K562 (cell line): Measurements from ENCODE around the gene RXRA. TPM values are rescaled to one million over a fixed set of nuclear protein-coding genes. Genes with fewer than 3 reads are reported as not detected.

Experiments used
- ATAC-seq: fragments of 200-7000 bp; cut with Tn5 transposase; 3 replicates; pipeline ENCODE4 v1.9.1; 2020; ENCODE audit warnings: moderate library complexity
- BruUV-seq: library from RNA; stranded (reverse); fragments of 400-500 nt; replicated peaks from 2 replicates; lab custom pipeline; 2021; lab: Mats Ljungman, UMichigan
- CTCF ChIA-PET: fragments of 300-600 bp; formaldehyde crosslinking; extraction: SDS; loops from one replicate; lab custom pipeline; 2021; ENCODE audit warnings: low intra/inter-chr PET ratio; lab: Yijun Ruan, JAX
- POLR2A ChIA-PET: fragments of 300-600, 350-650 bp; sonication (Branson Sonifier 250); formaldehyde crosslinking; extraction: SDS; loops from one replicate; lab custom pipeline; 2021; ENCODE audit warnings: antibody characterized with exemption, inconsistent platforms; lab: Yijun Ruan, JAX
- DNase-seq, 4 experiments: peaks; one replicate each; pipeline versions ENCODE4 v3.0.0 to v3.0.0-alpha.2; 2011 to 2018; ENCODE audit warnings: low spot score in 3 of 4, mixed read lengths in 3 of 4; ENCODE audit errors: extremely low read depth in 1 of 4
- FAIRE-seq: peaks from 2 replicates; lab custom pipeline; 2011; peaks lifted over from hg19 to GRCh38; lab: Jason Lieb, UNC
- H2AFZ ChIP-seq: 2 replicates; pipeline ENCODE4 v1.6.0; 2011; ENCODE audit warnings: low read depth, low read length, control low read depth, inconsistent platforms
- H3K27ac ChIP-seq: fragments of 200-600 bp; 3 replicates; pipeline ENCODE4 v1.8.0; 2011; ENCODE audit warnings: low read depth, mild to moderate bottlenecking, control low read depth, inconsistent platforms, low read length, moderate library complexity, mixed read lengths; ENCODE audit errors: extremely low read depth
- H3K27me3 ChIP-seq, 2 experiments: fragments of 300-600 bp in 1 of 2; 2 replicates in 1 of 2; 3 replicates in 1 of 2; pipeline versions ENCODE4 v1.6.0 to v1.8.0; 2011; ENCODE audit warnings: inconsistent platforms in 2 of 2, low read length in 2 of 2, mild to moderate bottlenecking in 1 of 2, mixed read lengths in 1 of 2, moderate library complexity in 1 of 2; ENCODE audit not compliant: control insufficient read depth in 2 of 2, insufficient read depth in 2 of 2
- H3K36me3 ChIP-seq: fragments of 300-600 bp; 3 replicates; pipeline ENCODE4 v1.8.0; 2011; ENCODE audit warnings: mild to moderate bottlenecking, low read length, inconsistent platforms; ENCODE audit not compliant: control insufficient read depth, insufficient read depth
- H3K4me1 ChIP-seq, 2 experiments: fragments of 200-600 bp in 1 of 2; replicated peaks in 1 of 2; 2 replicates in 1 of 2; 3 replicates in 1 of 2; pipeline versions ENCODE4 v1.5.1 to v1.8.0; 2011; ENCODE audit warnings: inconsistent platforms in 2 of 2, low read length in 2 of 2, mild to moderate bottlenecking in 1 of 2, mixed read lengths in 1 of 2, moderate library complexity in 1 of 2; ENCODE audit not compliant: control insufficient read depth in 2 of 2, insufficient read depth in 2 of 2
- H3K4me2 ChIP-seq: 2 replicates; pipeline ENCODE4 v1.6.1; 2011; ENCODE audit warnings: low read length, control low read depth, inconsistent platforms, mixed read lengths; ENCODE audit not compliant: insufficient read depth
- H3K4me3 ChIP-seq: fragments of 200-600 bp; sonication (generic), shearing (Covaris generic); 2 replicates; pipeline ENCODE4 v1.5.1; 2016; ENCODE audit warnings: control low read depth, inconsistent platforms
- H3K79me2 ChIP-seq: fragments of 200-600 bp; 3 replicates; pipeline ENCODE4 v1.8.0; 2011; ENCODE audit warnings: low read length, inconsistent platforms; ENCODE audit not compliant: control insufficient read depth, insufficient read depth
- H3K9ac ChIP-seq, 2 experiments: 2 replicates each; pipeline versions ENCODE4 v1.6.0 to v1.6.1; 2011; ENCODE audit warnings: low read depth in 2 of 2, low read length in 2 of 2, control low read depth in 1 of 2, inconsistent platforms in 1 of 2, mild to moderate bottlenecking in 1 of 2, mixed read lengths in 1 of 2; ENCODE audit not compliant: insufficient read depth in 1 of 2
- H3K9me1 ChIP-seq: one replicate; pipeline ENCODE4 v1.6.0; 2011; ENCODE audit warnings: inconsistent platforms, mild to moderate bottlenecking, low read length, moderate library complexity; ENCODE audit not compliant: control insufficient read depth, insufficient read depth
- H3K9me3 ChIP-seq: replicated peaks from 2 replicates; pipeline ENCODE4 v1.5.1; 2011; ENCODE audit warnings: low read depth, low read length, inconsistent platforms; ENCODE audit not compliant: control insufficient read depth, insufficient read depth
- H4K20me1 ChIP-seq: replicated peaks from 2 replicates; pipeline ENCODE4 v1.6.1; 2011; ENCODE audit warnings: low read length, inconsistent platforms, mixed read lengths; ENCODE audit not compliant: control insufficient read depth, insufficient read depth
- BCOR ChIP-seq: fragments of 450-650 bp; IDR thresholded peaks from 2 replicates; pipeline ENCODE4 v1.6.1; 2016
- FOSL1 ChIP-seq: fragments of 200-800 bp; sonication (Bioruptor generic); conservative IDR thresholded peaks from 2 replicates; pipeline ENCODE4 v1.6.1; 2016; ENCODE audit warnings: missing genetic modification characterization, missing compliant biosample characterization
- ZNF146 ChIP-seq: IDR thresholded peaks from one replicate; pipeline ENCODE4 v1.6.1; 2018; ENCODE audit warnings: missing compliant biosample characterization; ENCODE audit not compliant: unreplicated experiment
- WGBS: fragments of 100-300 bp; shearing (Covaris generic); methylation state at CpG from one replicate; pipeline ENCODE4 v1.1.6; 2016; ENCODE audit warnings: low coverage, mixed read lengths; ENCODE audit not compliant: insufficient coverage; ENCODE audit errors: missing lambda C conversion rate; 5-methylcytosine and 5-hydroxymethylcytosine counted together
- in situ Hi-C: fragments of 300-500 bp; cut with MboI; formaldehyde crosslinking; loops from 4 replicates; pipeline ENCODE4 v1.15.0; 2018; ENCODE audit warnings: inconsistent platforms, mixed read lengths
- intact Hi-C: fragments of 100-400 bp; cut with micrococcal nuclease; formaldehyde crosslinking; loops from 2 replicates; pipeline ENCODE4 v1.14.2; 2022
- polyA plus RNA-seq, 8 experiments: library from polyadenylated mRNA; depleted of rRNA in 4 of 8; stranded (reverse) in 5 of 8; unstranded in 3 of 8; fragments of >200 nt; fragmentation: Nextera tagmentation in 2 of 8; fragmentation: Illumina TruSeq in 1 of 8; extraction: Ambion mirVana in 2 of 8; extraction: Trizol in 1 of 8; gene quantifications; 2 replicates each; pipeline versions ENCODE4 v1.2.1 to v1.2.3, GENCODE V29; 2011 to 2014; ENCODE audit warnings: inconsistent platforms in 1 of 8, missing spikeins in 1 of 8
- total RNA-seq, 7 experiments: library from RNA; depleted of rRNA in 6 of 7; stranded (reverse); fragments of >200 nt in 6 of 7; fragmentation: Illumina TruSeq in 2 of 7; extraction: Trizol in 2 of 7; gene quantifications; 2 replicates each; pipeline versions ENCODE4 v1.2.1 to v1.2.3, GENCODE V29; 2011 to 2021; ENCODE audit warnings: low replicate concordance in 1 of 7
- TF ChIP-seq, protein P1 (sequence below): fragments of 200-800 bp; sonication (Bioruptor generic); IDR thresholded peaks from 2 replicates; pipeline ENCODE4 v1.6.1; 2016; ENCODE audit warnings: missing genetic modification characterization, missing compliant biosample characterization
- TF ChIP-seq, protein P2 (sequence below), 2 experiments: IDR thresholded peaks; 2 replicates each; pipeline ENCODE4 v1.6.1; 2012; ENCODE audit warnings: improper control_type of control experiment in 2 of 2, low read depth in 2 of 2, low read length in 2 of 2, borderline replicate concordance in 1 of 2
- TF ChIP-seq, protein P3 (sequence below): fragments of 200-800 bp; sonication (Bioruptor generic); IDR thresholded peaks from 2 replicates; pipeline ENCODE4 v1.6.1; 2017; ENCODE audit warnings: missing genetic modification characterization, missing compliant biosample characterization

RXRA gene
- total and polyA plus RNA-seq, 9 of the 15 experiments (the other 6 are each of a cell fraction or from before 2014, with no cell fraction given), result 0.35 to 23.6 (median 4.6) TPM

GRCh38 chr9:134297576-134297975 is 28.7 kb upstream of the RXRA start:
- FAIRE-seq, result no peak
- 4% methylated on average over 7 of the region's 9 CpGs for WGBS
- Histone ChIP-seq H3K27ac (no peak overlapping the region), H4K20me1 (peaks cover 22% of the 10 kb centered on the region), H3K36me3 (no peaks in the 10 kb centered on the region), H3K9me3 (no peaks in the 10 kb centered on the region), H3K27me3 (peaks cover 36 to 78% of the 10 kb centered on the region in 2 experiments), H2AFZ (no peak overlapping the region), H3K9me1 (no peaks in the 10 kb centered on the region), H3K9ac (no peak overlapping the region), H3K4me1 (peaks cover 0 to 15% of the 10 kb centered on the region in 2 experiments; a peak in 1 of 5 replicates), H3K79me2 (no peaks in the 10 kb centered on the region), H3K4me3 (no peak overlapping the region), H3K4me2 (no peak overlapping the region)
- no peak for DNase-seq
- intact Hi-C loops (no loop called here), in situ Hi-C loops (no loop called here)
- POLR2A ChIA-PET, result no interaction called here
- BruUV-seq, result no TSS peak
- no peak for TF ChIP-seq FOSL1
- CTCF ChIA-PET, result no interaction called here
- no peak for ATAC-seq

DNA sequence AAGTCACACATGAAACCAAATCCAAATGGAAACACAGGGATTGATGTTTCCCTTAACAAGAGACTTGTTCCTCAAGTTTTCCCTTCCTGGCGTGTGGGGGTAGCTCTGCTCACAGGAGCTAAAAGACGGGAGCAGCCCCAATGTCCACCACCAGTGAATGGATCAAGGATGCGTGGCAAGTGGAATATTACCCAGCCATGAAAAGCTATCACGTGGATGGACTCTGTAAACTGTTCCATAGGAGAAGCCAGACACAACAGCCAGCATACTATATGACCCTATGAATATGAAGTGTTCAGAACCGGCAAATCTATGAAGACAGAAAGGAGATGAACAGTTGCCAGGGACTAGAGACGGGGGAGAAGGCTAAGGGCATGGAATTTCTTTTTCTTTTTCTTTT is 28.3 kb upstream of the RXRA start:
- H3K9me1 ChIP-seq, result no peaks in the 10 kb centered on the region
- ChIA-PET CTCF (no interaction called here), POLR2A (no interaction called here)
- H3K79me2 ChIP-seq, result no peaks in the 10 kb centered on the region
- peaks cover 22% of the 10 kb centered on the region for H4K20me1 ChIP-seq
- H2AFZ ChIP-seq, result no peak overlapping the region
- H3K4me2 ChIP-seq, result no peak overlapping the region
- peaks cover 0 to 15% of the 10 kb centered on the region in 2 experiments; a peak in 1 of 5 replicates for H3K4me1 ChIP-seq
- H3K27ac ChIP-seq, result no peak overlapping the region
- H3K9ac ChIP-seq, result no peak overlapping the region
- no peak for ATAC-seq
- H3K27me3 ChIP-seq, result peaks cover 34 to 77% of the 10 kb centered on the region in 2 experiments
- H3K9me3 ChIP-seq, result no peaks in the 10 kb centered on the region
- no peak for DNase-seq
- intact Hi-C loops (no loop called here), in situ Hi-C loops (no loop called here)
- H3K4me3 ChIP-seq, result no peak overlapping the region
- BruUV-seq, result no TSS peak
- H3K36me3 ChIP-seq, result no peaks in the 10 kb centered on the region
- WGBS, result 7% methylated on average over 6 of the region's 6 CpGs
- FAIRE-seq, result no peak
- TF ChIP-seq, protein P1, sequence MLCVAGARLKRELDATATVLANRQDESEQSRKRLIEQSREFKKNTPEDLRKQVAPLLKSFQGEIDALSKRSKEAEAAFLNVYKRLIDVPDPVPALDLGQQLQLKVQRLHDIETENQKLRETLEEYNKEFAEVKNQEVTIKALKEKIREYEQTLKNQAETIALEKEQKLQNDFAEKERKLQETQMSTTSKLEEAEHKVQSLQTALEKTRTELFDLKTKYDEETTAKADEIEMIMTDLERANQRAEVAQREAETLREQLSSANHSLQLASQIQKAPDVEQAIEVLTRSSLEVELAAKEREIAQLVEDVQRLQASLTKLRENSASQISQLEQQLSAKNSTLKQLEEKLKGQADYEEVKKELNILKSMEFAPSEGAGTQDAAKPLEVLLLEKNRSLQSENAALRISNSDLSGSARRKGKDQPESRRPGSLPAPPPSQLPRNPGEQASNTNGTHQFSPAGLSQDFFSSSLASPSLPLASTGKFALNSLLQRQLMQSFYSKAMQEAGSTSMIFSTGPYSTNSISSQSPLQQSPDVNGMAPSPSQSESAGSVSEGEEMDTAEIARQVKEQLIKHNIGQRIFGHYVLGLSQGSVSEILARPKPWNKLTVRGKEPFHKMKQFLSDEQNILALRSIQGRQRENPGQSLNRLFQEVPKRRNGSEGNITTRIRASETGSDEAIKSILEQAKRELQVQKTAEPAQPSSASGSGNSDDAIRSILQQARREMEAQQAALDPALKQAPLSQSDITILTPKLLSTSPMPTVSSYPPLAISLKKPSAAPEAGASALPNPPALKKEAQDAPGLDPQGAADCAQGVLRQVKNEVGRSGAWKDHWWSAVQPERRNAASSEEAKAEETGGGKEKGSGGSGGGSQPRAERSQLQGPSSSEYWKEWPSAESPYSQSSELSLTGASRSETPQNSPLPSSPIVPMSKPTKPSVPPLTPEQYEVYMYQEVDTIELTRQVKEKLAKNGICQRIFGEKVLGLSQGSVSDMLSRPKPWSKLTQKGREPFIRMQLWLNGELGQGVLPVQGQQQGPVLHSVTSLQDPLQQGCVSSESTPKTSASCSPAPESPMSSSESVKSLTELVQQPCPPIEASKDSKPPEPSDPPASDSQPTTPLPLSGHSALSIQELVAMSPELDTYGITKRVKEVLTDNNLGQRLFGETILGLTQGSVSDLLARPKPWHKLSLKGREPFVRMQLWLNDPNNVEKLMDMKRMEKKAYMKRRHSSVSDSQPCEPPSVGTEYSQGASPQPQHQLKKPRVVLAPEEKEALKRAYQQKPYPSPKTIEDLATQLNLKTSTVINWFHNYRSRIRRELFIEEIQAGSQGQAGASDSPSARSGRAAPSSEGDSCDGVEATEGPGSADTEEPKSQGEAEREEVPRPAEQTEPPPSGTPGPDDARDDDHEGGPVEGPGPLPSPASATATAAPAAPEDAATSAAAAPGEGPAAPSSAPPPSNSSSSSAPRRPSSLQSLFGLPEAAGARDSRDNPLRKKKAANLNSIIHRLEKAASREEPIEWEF (CRISPR knock-in tag), result no peak
- TF ChIP-seq, protein P2, sequence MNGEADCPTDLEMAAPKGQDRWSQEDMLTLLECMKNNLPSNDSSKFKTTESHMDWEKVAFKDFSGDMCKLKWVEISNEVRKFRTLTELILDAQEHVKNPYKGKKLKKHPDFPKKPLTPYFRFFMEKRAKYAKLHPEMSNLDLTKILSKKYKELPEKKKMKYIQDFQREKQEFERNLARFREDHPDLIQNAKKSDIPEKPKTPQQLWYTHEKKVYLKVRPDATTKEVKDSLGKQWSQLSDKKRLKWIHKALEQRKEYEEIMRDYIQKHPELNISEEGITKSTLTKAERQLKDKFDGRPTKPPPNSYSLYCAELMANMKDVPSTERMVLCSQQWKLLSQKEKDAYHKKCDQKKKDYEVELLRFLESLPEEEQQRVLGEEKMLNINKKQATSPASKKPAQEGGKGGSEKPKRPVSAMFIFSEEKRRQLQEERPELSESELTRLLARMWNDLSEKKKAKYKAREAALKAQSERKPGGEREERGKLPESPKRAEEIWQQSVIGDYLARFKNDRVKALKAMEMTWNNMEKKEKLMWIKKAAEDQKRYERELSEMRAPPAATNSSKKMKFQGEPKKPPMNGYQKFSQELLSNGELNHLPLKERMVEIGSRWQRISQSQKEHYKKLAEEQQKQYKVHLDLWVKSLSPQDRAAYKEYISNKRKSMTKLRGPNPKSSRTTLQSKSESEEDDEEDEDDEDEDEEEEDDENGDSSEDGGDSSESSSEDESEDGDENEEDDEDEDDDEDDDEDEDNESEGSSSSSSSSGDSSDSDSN (IDR thresholded peaks at IDR 0.05; ENCODE audit: borderline replicate concordance in 1 of 2, low read depth in 2 of 2, low read length in 2 of 2), result no peak
- TF ChIP-seq BCOR (no peak), ZNF146 (CRISPR knock-in tag) (peak; percentile 68)
- TF ChIP-seq, protein P3, sequence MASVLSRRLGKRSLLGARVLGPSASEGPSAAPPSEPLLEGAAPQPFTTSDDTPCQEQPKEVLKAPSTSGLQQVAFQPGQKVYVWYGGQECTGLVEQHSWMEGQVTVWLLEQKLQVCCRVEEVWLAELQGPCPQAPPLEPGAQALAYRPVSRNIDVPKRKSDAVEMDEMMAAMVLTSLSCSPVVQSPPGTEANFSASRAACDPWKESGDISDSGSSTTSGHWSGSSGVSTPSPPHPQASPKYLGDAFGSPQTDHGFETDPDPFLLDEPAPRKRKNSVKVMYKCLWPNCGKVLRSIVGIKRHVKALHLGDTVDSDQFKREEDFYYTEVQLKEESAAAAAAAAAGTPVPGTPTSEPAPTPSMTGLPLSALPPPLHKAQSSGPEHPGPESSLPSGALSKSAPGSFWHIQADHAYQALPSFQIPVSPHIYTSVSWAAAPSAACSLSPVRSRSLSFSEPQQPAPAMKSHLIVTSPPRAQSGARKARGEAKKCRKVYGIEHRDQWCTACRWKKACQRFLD (CRISPR knock-in tag), result no peak
